Fibroblast of gingiva (primary cell): ENCODE results near the gene AKR1A1.
A peak's percentile ranks its signal among the peaks of the same experiment; 100 is the strongest.
"Not testable (repeated sequence)": the region's sequence is repeated elsewhere in the genome, so short reads cannot be mapped to it uniquely, and the experiment has no call there.

Experiments
- DNase-seq: peaks from one replicate; pipeline ENCODE4 v3.0.0-alpha.2; 2011; ENCODE audit warnings: low read depth

The AKR1A1 gene

DNA sequence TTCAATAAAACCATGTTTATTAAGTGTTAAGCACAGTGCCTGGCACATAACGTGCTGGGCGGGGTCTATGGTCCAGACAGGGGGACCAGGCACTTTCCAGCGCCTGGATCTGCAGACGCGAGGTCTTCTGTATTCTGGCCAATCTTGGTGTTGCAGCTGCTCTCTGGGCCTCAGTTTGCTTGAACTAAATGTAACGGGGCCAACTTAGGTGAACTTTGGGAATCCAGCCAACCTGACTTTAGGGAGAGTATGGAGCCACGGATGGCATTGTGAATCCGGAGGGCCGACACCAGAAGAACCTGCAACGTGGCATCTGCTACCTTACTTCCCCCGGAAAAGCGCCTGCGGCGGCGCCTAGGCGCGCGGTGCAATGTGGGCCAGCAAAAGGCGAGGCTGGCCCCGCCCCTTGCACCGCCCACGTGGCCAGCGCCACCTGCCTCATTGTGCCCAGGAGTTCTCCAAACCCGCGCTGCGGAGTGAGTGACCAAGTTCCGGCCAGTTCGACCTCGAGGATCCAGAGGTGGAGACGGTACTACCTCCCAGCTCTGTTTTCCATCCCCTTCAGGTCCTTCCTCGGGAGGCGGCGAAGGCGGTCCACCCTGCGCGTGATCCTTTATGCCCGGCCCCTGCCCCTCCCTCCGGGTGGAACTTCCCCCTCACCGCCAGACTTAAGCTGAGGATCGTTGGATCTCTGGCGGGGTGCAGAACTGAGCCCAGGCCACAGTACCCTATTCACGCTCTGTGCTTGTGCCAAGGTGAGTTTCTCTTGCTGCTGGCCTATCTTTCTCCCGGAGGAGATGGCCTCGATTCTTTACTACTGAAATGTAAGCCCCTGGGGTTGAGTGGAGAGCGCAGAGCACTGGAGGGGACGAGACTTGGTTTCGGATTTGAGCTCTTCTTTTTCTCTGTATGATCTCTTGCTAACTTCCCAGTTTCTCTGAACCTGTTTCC is at the start of gene AKR1A1:
Gene AKR1A1, plus strand, starts transcription at position 426 of the 951 bp plus-strand sequence. CDS start 10,969 bp downstream, outside the sequence.
- peak; percentile 73 for DNase-seq

DNA sequence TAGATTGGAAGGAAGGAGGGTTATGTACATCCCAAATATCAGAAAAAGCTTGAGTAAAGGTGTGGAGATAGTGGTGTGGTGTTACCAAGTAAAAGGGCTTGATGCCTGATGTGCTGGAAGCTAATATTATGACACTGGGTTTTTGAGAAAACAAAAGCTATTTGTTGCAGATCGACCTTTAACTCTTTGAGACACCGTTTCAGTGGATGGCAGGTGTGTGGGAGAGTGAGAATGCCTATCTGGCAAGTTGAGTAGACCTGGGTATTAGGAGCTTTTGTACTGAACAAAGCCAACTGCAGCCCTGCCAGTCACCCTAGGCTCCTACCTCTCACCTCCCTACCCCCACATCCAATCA is 49.1 kb upstream of the AKR1A1 start:
- DNase-seq = no peak

DNA sequence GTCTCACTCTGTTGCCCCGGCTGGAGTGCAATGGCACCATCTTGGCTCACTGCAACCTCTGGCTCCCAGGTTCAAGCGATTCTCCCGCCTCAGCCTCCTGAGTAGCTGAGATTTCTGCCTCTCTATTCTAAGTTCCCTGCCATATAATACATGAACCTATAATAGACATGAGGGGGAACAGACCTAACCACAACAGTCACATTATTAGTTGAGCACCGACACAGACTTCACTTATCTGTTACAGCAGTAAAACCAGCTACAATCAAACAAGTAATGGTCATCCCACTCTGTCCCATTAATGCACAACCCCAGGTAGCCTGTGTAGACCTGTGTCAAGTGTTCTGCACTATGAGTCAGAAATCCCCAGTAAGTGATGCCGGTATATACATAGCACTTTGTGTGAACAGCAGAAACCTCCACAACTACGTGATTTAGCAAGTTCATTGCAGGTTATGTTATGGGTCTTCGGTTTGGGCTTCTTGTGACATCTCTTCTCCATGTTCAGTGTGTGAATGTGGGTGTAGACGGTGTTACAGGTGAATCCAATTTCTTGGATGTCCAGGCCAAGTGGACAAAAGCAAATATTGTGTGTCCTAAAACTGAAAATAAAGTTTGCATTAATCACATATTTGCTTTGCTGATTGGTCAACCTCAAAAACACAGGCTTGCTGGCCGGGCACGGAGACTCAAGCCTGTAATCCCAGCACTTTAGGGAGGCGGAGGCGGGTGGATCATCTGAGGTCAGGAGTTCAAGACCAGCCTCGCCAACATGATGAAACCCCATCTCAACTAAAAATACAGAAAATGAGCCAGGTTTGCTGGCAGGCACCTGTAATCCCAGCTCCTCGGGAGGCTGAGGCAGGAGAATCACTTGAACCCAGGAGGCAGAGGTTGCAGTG is 46.9 kb upstream of the AKR1A1 start:
- no peak for DNase-seq

DNA sequence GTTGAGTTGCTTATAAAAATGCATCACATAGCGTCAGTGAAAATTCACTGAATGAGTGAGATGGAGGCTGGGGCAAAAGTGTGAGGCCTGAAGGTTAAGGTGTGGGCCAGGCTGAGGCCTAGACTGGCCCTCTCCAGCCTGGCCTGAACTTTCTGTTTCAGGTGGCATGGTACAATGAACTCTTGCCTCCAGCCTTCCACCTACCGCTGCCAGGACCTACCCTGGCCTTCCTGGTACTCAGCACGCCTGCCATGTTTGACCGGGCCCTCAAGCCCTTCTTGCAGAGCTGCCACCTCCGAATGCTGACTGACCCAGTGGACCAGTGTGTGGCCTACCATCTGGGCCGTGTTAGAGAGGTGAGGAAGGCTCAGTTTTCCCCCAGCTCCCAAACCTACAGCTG is 43.4 kb upstream of the AKR1A1 start:
- DNase-seq = no peak

DNA sequence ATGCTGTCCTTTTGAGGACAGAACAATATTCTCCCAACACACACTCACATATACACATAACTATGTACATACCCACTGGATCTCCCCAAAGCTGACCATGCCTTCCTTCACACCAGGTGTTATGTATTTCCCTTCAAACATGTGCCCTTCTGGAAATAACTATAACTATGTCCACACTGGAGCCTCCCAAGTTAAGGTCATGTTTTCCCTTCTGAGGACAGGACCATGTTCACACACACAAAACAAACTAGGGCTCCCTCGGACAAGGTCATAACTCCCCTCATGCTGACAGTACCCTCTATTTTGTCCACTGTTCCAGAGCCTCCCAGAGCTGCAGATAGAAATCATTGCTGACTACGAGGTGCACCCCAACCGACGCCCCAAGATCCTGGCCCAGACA is 42.7 kb upstream of the AKR1A1 start:
- no peak for DNase-seq

DNA sequence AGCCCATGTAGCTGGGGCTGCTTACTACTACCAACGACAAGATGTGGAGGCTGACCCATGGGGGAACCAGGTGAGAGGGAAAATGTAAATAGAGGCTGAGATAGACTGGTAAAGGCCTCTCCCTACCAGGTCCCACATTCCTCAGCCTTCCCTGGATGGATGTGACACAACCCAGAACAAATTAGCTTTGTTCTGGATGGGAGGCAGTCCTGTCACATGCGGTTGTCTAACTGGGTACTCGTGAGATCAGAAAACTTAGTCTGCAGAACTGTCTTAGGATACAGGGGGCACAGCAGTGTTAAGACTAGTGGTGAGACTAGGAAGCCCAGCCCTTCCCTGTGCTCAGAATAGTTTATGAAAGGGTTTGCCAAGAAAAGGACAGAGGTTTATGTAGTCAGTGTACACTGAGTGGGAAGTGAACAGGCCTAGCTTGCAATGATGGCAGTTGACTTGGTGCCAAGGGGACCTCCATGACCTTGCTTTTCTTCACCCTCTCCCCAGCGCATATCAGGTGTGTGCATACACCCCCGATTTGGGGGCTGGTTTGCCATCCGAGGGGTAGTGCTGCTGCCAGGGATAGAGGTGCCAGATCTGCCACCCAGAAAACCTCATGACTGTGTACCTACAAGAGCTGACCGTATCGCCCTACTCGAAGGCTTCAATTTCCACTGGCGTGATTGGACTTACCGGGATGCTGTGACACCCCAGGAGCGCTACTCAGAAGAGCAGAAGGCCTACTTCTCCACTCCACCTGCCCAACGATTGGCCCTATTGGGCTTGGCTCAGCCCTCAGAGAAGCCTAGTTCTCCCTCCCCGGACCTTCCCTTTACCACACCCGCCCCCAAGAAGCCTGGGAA is 42.1 kb upstream of the AKR1A1 start:
- DNase-seq = peak; percentile 28

DNA sequence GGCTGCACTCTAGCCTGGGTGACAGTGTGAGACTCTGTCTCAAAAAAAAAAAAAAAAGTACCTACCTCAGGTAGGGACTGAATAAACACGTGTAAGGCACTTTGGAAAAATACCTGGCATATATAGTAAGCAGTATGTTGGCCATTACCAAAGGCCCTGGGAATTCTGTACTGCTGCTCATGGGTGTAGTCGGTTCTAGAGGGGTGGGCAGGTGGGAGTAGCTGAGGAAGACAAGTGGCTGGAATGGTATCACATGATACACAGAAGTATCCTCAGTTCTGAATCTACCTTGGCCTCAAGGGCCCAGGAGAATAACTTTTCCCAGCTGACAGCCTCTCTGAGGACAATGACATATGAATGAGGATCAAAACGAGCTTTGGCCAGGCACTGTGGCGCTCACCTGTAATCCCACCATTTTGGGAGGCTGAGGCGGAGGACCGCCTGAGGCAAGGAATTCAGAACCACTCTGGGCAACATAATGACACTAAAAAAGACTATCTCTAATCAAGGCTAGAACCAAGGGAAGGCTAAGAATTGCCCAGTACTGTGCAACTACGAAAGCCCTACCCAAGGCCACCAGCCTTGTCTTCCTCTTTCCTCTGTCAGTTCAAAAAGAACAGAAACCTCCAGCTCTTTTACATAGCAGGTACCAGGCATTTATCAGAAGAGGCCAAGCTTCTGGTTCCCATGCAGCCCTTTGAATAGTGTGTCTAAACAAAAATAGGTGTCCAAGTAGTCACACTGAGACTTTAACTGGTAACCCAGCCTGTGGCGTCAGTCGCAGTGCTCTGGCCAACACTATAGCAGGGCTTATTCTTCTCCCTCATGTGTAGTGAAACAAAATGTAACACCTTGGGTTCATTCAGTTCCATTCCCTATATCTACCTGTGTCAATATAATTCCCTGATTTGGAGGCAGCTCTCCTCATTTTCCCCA is 40.3 kb upstream of the AKR1A1 start:
- DNase-seq = no peak

DNA sequence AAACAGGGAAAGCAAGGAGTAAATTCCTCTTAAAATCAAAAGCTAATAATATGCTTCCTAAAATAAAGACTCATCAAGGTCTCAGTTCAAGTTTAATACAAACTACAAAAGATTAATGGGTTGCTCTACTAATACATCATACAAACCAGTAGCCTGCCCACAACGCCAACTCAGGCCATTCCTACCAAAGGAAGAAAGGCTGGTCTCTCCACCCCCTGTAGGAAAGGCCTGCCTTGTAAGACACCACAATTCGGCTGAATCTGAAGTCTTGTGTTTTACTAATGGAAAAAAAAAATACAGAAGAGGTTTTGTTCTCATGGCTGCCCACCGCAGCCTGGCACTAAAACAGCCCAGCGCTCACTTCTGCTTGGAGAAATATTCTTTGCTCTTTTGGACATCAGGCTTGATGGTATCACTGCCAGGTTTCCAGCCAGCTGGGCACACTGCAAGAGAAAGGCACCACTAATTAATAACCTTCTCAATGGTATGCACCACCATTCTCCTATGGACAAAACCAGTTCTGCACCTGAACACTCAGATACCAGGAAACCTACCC is 39.6 kb upstream of the AKR1A1 start:
- DNase-seq = no peak

DNA sequence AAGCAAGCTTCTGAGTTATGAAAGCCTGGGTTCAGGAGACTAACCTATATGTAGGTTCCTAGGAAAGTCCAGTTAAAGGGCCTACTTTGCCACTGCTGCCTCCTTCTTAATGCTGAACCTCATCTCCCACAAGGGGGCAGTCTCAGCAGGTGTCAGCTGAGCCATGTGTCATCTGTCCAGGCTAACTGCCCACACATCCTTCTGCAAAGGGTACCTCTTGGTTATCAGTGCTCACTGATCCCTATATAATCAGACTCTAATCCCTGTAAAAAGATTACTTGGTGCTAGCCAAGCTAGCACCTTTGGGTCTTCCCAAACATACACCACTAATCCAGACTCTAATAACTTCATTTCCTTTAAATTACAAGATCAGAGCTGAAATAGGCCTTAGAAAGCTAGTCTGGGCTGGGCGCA is 38.0 kb upstream of the AKR1A1 start:
- peak; percentile 41 for DNase-seq

DNA sequence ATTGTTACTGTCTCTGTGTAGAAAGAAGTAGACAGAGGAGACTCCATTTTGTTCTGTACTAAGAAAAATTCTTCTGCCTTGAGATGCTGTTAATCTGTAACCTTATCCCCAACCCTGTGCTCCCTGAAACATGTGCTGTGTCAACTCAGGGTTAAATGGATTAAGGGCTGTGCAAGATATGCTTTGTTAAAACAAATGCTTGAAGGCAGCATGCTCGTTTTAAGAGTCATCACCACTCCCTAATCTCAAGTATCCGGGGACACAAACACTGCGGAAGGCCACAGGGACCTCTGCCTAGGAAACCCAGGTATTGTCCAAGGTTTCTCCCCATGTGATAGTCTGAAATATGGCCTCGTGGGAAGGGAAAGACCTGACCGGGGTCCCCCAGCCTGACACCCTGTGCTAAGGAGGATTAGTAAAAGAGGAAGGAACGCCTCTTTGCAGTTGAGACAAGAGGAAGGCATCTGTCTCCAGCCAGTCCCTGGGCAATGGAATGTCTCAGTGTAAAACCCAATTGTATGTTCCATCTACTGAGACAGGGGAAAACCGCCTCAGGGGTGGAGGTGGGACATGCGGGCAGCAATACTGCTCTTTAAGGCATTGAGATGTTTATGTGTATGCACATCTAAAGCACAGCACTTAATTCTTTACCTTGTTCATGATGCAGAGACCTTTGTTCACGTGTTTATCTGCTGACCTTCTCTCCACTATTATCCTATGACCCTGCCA is 36.9 kb upstream of the AKR1A1 start:
- DNase-seq = not testable (repeated sequence)

DNA sequence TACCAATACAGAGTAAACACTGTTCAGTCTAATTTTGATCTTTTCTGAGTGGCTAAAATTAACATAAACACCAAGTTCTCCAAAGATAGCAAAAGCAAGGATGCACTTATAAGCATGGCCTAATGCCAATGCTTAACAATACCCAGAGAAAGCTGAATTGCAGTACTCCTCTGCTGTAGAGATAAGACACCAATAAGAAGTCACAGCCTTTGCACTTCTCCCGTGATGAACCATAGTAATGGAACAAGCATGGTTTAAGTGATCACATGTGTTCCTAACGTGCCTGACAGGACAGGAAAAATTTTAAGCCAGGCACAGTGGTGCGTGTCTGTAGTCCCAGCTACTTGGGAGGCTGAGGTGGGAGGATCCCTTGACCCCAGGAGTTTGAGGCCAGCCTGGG is 34.6 kb upstream of the AKR1A1 start:
- no peak for DNase-seq

DNA sequence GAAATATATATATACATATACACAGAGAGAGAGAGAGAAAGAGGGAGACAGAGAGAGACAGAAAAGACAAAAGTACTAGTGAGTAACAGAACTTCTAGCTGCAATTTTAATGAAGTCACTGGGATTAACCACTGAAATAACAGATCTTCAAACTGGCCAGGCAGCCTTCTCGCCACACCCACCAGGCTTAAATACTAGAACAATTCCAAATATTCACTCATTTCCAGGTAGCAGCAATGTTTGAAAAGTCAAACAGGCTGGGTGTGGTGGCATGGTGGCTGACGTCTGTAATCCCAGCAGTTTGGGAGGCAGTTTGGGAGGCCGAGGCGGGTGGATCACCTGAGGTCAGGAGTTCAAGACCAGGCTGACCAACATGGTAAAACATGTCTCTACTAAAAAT is 34.2 kb upstream of the AKR1A1 start:
- no peak for DNase-seq

DNA sequence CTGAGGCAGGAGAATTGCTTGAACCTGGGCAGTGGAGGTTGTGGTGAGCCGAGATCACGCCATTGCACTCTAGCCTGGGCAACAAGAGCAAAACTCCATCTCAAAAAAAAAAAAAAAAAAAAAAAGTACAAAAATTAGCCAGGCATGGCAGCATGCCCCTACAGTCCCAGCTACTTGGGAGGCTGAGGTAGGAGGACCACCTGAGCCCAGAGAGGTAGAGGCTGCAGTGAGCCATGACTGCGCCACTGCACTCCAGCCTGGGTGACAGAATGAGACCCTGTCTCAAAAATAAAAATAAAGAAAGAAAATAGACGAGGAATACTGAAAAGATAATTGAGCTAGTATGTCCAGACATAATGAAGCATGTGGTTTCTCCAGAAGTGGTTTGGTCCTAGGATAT is 32.3 kb upstream of the AKR1A1 start:
- not testable (repeated sequence) for DNase-seq

DNA sequence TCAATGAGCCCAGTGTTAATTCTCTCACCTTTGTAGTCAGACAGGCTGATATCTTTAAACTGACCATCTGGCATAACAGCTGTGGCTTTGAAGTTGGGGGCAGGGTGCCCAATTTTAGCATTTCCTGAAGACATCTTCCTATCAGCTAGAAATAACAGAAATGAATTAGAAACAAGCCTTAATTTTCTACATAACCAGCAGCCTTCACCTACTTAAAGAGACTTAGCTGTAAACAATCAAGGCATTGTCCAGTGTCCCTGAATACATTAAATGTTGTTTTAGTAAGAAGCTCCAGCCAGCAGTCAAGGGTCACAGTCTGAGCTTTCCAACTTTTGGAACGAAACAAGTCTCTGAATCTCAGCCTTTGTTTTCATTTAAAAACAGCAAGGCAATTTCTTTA is 31.7 kb upstream of the AKR1A1 start:
- no peak for DNase-seq

DNA sequence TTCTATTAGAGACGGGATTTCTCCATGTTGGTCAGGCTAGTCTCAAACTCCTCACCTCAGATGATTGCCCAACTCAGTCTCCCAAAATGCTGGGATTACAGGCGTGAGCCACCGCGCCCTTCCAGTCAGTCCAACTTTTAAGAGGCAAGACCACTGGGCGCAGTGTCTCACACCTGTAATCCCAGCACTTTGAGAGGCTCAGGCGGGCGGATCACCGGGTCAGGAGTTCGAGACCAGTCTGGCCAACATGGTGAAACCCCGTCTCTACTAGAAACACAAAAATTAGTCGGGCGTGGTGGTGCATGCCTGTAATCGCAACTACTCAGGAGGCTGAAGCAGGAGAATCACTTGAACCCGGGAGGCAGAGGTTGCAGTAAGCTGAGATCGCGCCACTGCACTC is 30.9 kb upstream of the AKR1A1 start:
- not testable (repeated sequence) for DNase-seq

DNA sequence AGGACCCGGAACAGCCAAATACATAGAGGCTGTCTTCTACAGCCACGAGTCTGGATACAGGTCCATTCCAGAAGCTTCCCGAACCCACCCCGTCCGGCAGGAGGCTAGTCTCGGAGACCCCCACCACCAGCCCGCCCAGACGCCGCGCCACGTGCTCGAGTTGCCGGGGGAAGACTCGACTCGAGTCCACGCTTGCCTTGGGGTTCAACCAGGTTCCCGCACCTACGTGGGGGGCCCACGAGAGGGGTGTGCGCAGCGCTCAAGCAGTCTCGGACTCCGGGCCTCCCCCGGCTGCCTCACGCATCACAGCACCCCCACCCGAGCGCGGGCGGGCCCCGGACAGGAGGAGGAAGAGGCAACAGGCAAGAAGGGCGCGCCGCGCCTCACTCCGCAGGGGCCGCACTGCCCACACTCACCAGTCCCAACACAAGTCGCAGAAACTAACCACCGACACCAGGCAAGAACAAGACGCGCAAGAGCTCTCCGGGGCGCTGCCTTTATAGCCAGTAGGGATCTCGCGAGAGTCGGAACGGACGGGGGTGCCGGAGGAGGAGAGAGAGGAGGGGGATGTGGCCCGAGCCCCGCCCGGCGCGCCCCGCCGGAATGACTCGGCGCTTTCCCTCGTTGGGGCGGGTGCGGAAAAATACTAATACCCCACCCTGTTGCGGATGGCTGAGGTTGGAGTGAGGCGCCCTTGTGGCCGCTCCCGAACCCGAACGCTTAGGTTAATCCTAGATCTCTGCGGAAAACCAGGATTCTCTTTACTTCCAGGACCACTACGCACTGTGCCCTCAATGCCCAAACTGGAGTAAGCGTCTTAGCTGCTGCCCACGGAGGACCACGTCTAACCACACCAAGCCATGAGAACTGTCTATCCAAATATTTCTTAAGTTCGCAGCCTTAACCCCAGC is 29.0 kb upstream of the AKR1A1 start, which contains the start of gene PRDX1:
Gene PRDX1, minus strand, starts transcription at position 472 of the 911 bp plus-strand sequence. CDS start 2,841 bp downstream, outside the sequence.
- peak; percentile 97 for DNase-seq

DNA sequence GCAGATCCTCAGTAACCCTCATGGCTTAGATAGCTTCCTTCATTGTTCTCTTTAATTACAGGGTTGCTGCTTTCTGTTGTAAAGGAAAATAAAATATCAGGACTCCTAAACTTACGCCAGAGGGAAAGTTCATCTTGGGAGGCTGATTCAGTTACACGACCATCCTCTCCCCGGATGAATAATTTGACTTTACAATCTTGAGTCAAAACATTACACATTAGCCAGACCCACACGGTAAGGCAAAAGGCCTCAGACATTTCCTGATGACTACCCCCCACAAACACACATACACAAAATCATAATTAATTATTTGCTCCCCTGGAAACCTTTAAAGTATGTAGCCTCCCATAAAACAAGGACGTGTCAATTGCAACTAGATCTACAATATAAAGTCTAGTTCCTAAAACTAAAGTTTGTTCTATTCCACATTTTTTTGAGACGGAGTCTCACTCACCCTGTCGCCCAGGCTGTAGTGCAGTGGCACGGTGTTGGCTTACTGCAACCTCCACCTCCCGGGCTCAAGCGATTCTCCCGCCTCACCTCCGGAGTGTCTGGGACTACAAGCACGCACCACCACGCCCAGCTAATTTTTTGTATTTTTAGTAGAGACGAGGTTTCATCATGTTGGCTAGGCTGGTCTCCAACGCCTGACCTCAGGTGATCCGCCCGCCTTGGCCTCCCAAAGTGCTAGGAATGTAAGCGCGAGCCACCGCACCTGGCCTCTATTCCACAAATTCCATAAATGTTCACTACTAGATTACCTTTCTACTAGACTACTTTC is 28.1 kb upstream of the AKR1A1 start:
- DNase-seq = no peak

DNA sequence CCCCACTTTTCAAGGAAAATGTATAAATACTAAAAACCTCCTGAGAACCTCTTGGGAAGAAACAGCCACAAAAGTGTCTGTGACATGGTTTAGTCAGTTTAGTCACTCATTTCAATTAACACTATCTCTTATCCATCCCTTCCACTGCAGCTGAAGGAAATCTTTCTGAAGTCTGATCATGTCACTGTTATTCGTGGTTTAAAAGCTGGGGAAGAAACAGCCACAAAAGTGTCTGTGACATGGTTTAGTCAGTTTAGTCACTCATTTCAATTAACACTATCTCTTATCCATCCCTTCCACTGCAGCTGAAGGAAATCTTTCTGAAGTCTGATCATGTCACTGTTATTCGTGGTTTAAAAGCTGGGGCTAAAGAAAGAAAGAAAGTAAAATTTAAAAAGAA is 27.1 kb upstream of the AKR1A1 start:
- not testable (repeated sequence) for DNase-seq
